Measurements from ENCODE around the gene LDB3.

The LDB3 gene

DNA sequence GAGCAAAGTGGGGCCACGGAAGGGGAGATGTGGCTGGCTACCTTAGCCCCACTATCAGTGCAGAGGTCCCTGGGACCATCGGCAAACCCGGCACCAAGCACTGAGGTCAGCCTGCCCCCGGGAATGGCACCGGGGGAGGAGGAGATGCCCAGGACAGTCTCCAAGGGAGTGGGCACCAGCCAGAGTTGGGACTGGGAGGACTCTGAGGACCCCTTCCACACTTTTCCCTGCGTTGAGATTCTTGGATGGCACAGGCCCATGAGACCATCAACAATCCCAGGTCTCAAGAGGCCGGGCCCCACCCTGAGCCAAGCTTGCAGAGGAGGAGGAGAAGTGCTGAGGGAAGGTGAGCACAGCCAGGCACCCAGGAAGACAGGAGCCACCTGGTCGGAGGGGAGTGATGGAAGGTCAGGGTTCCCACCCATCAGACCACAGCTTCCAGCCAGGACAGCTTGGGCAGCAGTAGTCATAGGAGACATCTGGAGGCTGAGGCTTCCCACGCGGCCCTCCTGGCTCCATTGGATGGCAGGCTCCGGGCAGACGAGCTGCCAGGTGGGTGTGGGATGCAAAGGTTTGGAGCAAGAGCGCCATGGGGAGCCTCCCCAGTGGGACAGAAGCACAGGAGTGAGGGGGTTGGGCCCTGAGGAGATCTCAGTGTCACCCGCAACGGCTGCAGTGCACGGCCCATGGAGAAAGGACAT lies 16.5 kb upstream of the LDB3 start:
- no peak for DNase-seq

DNA sequence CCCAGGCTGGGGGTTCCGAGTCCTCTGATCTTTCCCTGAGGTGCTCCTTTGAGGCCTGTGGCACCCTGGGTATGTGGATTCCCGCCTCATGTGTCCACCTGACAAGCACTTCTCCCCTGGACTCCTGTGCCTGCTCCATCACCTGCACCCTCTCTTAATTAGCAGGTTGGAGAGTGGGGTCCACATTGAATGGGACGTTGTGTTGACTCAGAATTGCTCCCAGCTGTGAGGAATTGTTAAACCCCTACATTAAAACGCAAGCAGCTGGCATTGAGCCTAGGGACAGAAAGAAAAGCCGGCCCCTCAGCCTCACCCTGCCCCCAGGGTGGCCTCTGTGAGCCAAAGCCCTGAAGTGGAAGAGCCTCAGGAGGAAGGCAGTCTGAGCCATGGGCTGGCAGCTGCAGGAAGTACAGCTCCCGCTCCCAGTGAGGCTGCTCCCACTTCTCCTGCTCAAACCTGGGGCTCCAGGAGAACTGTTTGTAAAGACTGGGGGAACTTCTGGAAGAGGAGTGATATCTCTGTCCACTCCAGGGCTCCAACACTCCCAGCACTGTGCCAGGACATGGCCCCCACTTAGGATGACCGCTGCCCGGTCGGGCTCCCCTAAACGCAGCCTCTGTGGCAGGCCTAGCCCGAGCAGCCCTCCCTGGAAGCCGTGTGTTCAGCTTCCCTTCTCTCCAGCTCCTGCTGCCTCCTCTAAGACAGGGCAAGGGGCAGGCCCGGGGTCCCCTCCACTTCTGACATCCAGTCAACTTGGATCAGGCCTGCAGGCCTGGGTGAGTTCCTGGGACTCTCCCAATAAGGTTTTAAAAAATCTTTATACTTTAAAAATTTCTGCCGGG lies 15.7 kb upstream of the LDB3 start:
- no peak for DNase-seq

DNA sequence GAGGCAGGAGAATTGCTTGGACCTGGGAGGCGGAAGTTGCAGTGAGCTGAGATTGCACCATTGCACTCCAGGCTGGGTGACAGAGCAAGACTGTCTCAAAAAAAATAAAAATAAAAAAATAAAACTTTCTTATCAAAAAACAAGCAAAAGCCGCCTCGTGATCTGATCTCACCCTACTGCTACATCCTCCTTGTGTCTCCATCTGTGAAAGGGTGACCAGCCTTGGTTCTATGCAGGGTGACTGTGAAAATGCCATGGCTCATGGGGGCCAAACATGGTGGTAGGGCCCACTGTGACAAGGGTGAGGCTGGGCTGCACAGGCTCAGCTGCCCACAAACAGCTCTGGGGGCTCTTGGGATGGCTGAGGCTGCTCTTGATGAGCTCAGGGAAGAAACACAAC lies 14.9 kb upstream of the LDB3 start:
- DNase-seq, result no peak

DNA sequence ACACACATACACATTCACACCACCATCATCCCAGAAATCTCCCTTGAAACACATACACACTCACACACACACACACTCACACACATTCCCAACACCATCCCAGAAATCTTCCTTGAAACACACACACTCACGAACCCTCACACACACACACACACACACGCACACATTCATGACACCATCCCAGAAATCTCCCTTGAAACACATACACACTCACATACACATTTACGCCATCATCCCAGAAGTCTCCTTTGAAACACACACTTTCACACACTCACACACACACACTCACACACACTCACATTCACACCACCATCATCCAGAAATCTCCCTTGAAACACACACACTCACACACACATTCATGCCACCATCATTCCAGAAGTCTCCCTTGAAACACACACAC lies 14.3 kb upstream of the LDB3 start:
- no peak for DNase-seq

- DNase-seq, result no peak
These were observed 13.7 kb upstream of the LDB3 start, which contains the start of gene OPN4 for GRCh38 chr10:86654411-86655172. TSS of gene OPN4 (plus strand) at chr10:86654547. CDS start at chr10:86654784, 237 bp downstream.

DNA sequence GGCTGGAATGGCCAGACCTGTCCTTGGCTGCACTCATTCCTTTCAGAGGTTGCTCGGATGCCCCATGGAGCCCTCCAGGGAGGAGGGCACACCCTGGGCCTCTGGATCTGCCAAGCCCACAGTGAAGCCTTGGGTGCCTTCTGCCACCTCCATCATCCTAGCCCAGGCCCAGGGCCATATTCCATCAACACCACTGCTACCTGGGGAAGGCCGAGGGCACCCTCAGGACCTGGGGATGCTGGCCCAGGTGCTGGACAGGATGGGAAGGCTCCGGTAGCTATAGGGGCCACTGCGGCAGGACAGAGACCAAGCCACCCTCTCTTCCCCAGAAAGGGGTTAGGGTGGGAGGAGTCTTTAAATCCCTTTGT lies 13.2 kb upstream of the LDB3 start:
- DNase-seq, result no peak

- no peak for DNase-seq
These were observed 12.7 kb upstream of the LDB3 start for GRCh38 chr10:86655596-86655995.

DNA sequence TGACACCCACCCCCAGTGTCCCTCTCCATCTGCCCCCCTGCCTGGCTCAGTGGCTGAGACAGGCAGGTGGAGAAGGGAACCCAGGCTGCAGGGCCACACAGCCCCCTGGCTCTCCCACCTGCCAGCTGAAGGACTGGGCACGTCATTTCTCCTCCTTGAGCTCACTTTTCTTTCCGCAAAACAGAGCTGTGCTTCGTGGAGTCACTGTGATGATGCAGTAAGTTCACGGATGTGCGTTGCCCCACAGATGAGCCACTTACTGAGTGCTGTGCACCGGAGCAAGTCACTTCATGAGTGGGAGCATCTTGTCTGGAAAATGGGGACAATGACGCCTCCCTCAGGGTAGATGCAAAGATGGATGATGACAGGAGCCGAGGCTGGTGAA lies 11.3 kb upstream of the LDB3 start:
- no peak for DNase-seq

- no peak for DNase-seq
These were observed 10.8 kb upstream of the LDB3 start for GRCh38 chr10:86657396-86658011.

DNA sequence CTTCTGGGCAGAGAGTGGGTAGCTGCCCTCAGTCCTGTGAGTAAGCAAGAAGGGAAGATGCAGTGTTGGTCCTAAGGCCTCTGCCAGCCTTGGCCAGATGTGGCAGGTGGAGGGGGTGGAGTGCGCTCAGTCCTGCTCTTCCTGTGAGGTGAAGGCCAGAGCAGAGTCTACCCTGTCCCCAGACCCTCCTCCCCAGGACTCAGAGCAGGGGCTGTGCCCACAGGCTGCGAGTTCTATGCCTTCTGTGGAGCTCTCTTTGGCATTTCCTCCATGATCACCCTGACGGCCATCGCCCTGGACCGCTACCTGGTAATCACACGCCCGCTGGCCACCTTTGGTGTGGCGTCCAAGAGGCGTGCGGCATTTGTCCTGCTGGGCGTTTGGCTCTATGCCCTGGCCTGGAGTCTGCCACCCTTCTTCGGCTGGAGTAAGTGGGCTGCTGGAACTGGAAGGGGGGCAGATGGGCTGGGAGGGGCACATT lies 10.0 kb upstream of the LDB3 start:
- no peak for DNase-seq

- no peak for DNase-seq
These were observed 9.6 kb upstream of the LDB3 start for GRCh38 chr10:86658751-86659150.

DNA sequence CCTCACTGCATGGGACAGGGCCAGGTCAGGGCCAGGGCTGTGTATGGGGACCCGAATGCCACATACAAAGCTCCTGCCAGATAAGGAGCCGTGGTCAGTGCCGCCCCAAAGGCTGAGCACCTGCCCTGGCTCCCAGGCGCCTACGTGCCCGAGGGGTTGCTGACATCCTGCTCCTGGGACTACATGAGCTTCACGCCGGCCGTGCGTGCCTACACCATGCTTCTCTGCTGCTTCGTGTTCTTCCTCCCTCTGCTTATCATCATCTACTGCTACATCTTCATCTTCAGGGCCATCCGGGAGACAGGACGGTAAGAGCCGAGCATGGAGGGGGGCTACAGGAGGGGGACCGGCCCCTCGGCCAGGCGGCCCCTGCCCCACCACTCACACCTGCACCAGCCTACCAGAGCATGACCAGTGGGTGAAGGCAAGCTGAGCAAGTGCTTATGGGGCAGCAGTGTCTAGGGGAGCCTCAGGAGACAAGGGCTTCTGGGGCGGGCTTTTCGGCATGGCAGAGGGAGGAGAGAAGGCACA lies 9.1 kb upstream of the LDB3 start:
- no peak for DNase-seq

GRCh38 chr10:86659721-86660453 lies 8.4 kb upstream of the LDB3 start:
- no peak for DNase-seq

DNA sequence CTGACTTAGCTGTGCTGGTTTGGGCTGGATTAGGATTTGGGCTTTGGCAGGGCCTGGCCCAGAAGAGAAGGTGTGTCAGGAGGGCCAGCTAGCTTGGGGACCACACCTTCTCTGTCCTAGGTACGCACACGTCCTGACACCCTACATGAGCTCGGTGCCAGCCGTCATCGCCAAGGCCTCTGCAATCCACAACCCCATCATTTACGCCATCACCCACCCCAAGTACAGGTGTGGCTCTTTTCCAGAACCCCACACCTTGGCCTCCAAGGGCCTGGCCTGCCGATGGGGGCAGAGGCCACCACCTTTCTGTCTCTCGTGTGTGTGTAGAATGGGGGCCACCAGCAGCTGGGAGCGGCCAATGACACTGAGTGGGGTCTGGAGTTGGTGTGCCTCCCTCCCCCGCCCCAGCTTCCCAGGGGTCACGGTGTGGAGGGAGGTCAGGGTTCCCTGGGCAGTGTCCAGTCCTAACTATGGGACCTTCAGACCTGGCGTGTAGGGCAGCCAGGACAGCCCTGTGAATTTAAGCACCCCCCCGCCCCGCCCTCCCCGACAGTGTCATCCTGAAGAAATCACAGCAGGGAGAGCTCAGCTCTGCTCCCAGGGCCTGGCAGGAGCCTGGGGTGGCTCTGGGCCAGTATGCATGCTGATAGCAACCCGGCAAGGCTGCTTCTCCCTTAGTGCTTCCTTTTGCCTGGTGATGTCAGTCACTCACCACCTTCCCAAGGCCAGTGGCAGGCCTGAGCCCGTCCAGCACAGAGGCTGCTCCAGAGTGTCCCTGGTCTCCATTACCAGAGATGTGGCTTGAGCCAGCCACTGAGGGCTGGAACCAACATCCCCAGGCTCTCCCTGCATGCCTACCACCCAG lies 6.9 kb upstream of the LDB3 start:
- no peak for DNase-seq

DNA sequence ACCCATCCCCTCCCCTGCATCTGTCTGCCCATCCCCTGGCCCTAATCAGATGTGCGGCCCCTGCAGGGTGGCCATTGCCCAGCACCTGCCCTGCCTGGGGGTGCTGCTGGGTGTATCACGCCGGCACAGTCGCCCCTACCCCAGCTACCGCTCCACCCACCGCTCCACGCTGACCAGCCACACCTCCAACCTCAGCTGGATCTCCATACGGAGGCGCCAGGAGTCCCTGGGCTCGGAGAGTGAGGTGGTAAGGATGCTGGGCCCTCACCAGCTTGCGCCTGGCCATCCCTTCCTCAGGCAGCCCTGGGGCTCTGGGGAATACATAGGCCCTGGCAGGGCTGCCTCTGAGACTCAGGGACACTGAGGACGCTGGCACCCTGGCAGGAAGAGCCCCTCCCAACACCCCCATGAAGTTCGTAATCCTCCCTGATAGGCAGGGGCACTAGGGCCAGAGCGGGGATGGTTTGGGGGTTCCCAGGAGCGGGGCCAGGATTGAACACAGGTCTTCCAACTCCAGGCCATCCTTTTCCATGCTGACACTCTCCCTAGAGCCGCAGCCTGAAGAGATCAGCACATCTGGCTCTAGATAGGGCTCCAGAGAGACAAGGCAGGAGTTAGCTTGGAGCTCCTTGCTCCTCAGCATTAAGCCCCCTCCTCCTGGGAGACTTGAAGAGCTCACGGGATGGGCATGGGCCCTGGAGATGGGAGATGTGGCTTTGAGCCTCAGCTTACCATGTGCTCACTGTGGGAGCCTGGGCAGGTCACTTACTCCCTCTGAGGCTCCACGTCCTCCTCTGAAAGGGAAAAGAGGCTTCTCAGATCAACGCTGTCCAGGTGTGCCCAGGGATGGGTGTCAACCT lies 5.9 kb upstream of the LDB3 start:
- no peak for DNase-seq

DNA sequence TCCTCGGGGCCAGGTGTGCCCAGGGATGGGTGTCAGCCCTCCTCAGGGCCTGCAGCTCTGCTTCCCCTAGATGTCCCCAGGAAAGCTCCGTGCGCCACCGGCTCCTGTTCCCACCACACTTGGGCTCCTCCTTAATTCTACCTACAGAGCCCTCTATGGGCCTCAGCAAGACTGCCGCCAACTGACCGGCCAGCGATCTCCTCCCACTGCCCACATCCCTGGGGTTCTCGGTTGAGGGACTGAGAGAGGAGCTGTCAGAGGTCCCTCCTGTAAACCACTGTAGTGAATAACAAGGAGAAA lies 5.3 kb upstream of the LDB3 start:
- DNase-seq, result no peak

GRCh38 chr10:86663576-86664339 lies 4.6 kb upstream of the LDB3 start:
- no peak for DNase-seq

DNA sequence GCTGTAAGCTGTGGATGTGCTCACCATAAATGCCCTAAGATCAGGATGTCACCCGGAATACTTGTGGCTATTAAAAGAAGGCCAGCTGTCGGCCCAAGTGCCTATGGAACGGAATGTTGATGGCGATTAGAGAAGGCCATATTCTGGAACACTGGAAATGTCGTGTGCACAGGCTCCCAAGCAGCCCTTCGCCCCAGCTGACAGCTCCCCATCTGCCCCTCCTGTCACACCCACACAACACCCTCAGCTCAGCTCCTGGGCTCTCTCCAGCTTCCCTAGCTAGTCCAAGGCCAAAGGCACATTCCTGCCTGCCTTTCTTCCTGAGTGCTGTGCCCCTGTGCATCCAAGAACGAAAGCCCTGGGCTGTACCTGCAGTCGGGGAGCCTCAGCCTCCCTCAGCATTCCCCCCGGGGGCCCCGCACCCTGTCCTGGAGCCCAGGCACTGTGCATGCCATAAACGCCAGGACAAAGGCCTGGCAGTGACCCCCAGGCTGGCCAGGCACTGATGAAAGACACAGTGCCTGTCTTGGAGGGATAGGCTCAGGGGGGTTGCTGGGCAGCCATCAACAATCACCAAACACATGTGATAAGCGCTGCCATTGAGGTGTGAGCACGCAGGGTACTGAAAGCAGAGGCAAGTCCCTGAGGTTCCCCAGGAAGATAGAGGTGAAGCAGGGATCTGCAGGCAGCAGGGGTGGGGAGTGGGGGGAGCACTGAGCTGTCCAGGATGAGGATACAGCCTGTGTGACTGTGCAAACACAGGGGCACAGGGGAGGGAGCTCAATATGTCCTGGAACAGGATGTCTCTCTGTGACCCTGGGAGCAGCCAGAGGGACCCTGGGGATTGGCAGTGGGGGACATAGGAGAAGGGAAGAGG lies 3.7 kb upstream of the LDB3 start:
- DNase-seq, result no peak

DNA sequence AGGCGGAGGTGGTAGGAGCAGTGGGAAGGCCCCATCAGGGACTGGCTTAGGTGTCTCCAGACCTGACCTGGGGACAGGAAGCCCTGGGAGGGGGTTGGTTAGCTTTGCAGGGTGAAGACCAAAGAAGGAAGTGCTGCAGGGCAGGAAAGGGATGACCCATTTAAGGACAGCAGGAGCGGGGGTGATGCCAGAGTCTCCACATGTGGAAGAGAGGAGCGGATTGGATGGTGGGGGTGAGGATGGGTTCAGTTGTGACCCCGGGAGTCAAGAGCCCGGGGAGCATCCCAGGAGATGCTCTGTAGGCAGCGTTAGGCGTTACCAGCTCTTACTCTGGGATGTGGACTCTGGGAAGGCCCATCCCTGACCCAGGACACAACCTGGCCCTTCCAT lies 3.1 kb upstream of the LDB3 start:
- no peak for DNase-seq
